ENCODE data around the gene C10orf105.

- TF ChIP-seq CTCF (optimal IDR thresholded peaks at IDR 0.05 in 1 of 3, IDR thresholded peaks at IDR 0.05 in 1 of 3, conservative IDR thresholded peaks at IDR 0.05 in 1 of 3; ENCODE audit: extremely low read depth in 1 of 3, insufficient read depth in 2 of 3, low read length in 3 of 3): no peak
- no peak for TF ChIP-seq EZH2 (IDR thresholded peaks at IDR 0.05; ENCODE audit: low read length)
Measured at GRCh38 chr10:71762324-71762723, 42.7 kb upstream of the C10orf105 start.

All from keratinocyte (primary cell).